HepG2 (cell line): Measurements from ENCODE around the gene DPEP3.

Experiments used
- ATF7 ChIP-seq, 2 experiments: fragments of 450-650 bp in 1 of 2; sonication (generic) in 1 of 2; formaldehyde crosslinking in 1 of 2; IDR thresholded peaks; 2 replicates each; pipeline versions ENCODE4 v1.4.0 to v1.6.1; 2016 to 2020; ENCODE audit warnings: antibody characterized with exemption in 1 of 2, mild to moderate bottlenecking in 1 of 2, missing genetic modification reagents in 1 of 2
- FOXK1 ChIP-seq: sonication (generic); formaldehyde crosslinking; IDR thresholded peaks from 2 replicates; pipeline ENCODE4 v1.4.0; 2020; ENCODE audit warnings: low read depth, missing genetic modification reagents, borderline replicate concordance
- KLF13 ChIP-seq: sonication (generic); formaldehyde crosslinking; IDR thresholded peaks from 2 replicates; pipeline ENCODE4 v1.4.0; 2020; ENCODE audit warnings: mild to moderate bottlenecking, missing genetic modification reagents
- NFE2L2 ChIP-seq: fragments of 150-350 bp; IDR thresholded peaks from 2 replicates; pipeline ENCODE4 v1.6.1; 2014; ENCODE audit warnings: low read length
- SKI ChIP-seq: fragments of 450-650 bp; IDR thresholded peaks from one replicate; pipeline ENCODE4 v1.6.1; 2018; ENCODE audit warnings: mild to moderate bottlenecking; ENCODE audit not compliant: partially characterized antibody
- SMARCE1 ChIP-seq: fragments of 450-650 bp; IDR thresholded peaks from 2 replicates; pipeline ENCODE4 v1.6.1; 2017; ENCODE audit warnings: borderline replicate concordance
- ZNF253 ChIP-seq: sonication (generic); formaldehyde crosslinking; IDR thresholded peaks from 2 replicates; pipeline ENCODE4 v1.8.0; 2022; ENCODE audit warnings: mild to moderate bottlenecking, missing genetic modification reagents, borderline replicate concordance

DNA sequence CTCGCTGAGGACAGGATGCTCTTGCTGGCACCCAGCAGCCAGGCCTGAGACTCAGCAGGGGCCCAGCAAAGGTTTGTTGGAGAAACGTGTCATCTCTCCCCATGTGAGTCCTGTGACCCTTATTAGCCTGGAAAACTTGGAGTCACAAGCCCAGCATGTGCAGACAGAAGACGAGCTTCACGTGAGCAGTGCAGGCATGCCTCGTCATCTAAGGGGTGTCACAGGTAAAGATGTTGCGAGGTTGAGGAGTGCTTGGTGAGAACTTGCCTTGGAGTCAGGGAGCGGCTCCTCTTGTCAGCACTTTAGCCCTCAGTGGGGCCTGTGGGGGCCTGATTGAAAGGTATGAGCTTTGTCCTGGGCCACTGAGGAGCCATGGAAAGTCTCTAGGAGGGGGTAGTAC lies 46.5 kb downstream of the DPEP3 start:
- TF ChIP-seq KLF13 (no peak), ATF7 (IDR thresholded peaks at IDR 0.05) (no peak), ATF7 (CRISPR knock-in tag; IDR thresholded peaks at IDR 0.05) (no peak), NFE2L2 (no peak), FOXK1 (no peak), ZNF253 (CRISPR knock-in tag) (no peak), SMARCE1 (no peak), SKI (no peak)
